Endothelial cell of umbilical vein (primary cell): ENCODE data around the gene THSD7A.

Experiments
- CTCF ChIP-seq, 2 donors: IDR thresholded peaks; 1 replicate in 1 of 2; 2 replicates in 1 of 2; pipeline ENCODE4 v1.5.1; 2011; ENCODE audit warnings: low read length in 2 of 2, mild to moderate bottlenecking in 2 of 2, moderate library complexity in 2 of 2, control low read depth in 1 of 2, inconsistent platforms in 1 of 2, low read depth in 1 of 2; ENCODE audit not compliant: insufficient read depth in 1 of 2; ENCODE audit errors: extremely low read depth in 1 of 2
- EZH2 ChIP-seq: IDR thresholded peaks from 2 replicates; pipeline ENCODE4 v1.6.1; 2012; ENCODE audit warnings: borderline replicate concordance, low read depth, mild to moderate bottlenecking, moderate library complexity, low read length, inconsistent platforms; ENCODE audit not compliant: severe bottlenecking
- MAX ChIP-seq: IDR thresholded peaks from 2 replicates; pipeline ENCODE4 v1.6.1; 2011; ENCODE audit not compliant: insufficient read depth, insufficient read length
- MYC ChIP-seq: IDR thresholded peaks from one replicate; pipeline ENCODE4 v1.6.1; 2011; ENCODE audit warnings: mild to moderate bottlenecking, low read depth, low read length
- POLR2A ChIP-seq: IDR thresholded peaks from 2 replicates; pipeline ENCODE4 v1.6.1; 2012; ENCODE audit warnings: low read depth, mild to moderate bottlenecking, control low read depth, low read length
- POLR2AphosphoS5 ChIP-seq: IDR thresholded peaks from 2 replicates; pipeline ENCODE4 v1.6.1; 2012; ENCODE audit warnings: low read depth, mild to moderate bottlenecking, control low read depth, low read length, moderate library complexity; ENCODE audit not compliant: insufficient read depth

- TF ChIP-seq CTCF (IDR thresholded peaks at IDR 0.05; ENCODE audit: extremely low read depth in 1 of 2, insufficient read depth in 1 of 2, low read depth in 1 of 2, low read length in 2 of 2): no peak
- TF ChIP-seq EZH2: no peak
- no peak for TF ChIP-seq POLR2AphosphoS5
- TF ChIP-seq MAX: no peak
- no peak for TF ChIP-seq POLR2A
- TF ChIP-seq MYC: no peak
Measured at GRCh38 chr7:11758627-11759111, 73.3 kb downstream of the THSD7A start.
